NCI-H524 treated with DMSO at 0.1 percent for 48 hours (cell line): ENCODE measurements around the gene SSC5D.
"Not testable (repeated sequence)": the region's sequence is repeated elsewhere in the genome, so short reads cannot be mapped to it uniquely, and the experiment has no call there.

Source experiments
- DNase-seq: peaks from one replicate; lab custom pipeline; 2025; lab: John Stamatoyannopoulos, UW

SSC5D gene

DNA sequence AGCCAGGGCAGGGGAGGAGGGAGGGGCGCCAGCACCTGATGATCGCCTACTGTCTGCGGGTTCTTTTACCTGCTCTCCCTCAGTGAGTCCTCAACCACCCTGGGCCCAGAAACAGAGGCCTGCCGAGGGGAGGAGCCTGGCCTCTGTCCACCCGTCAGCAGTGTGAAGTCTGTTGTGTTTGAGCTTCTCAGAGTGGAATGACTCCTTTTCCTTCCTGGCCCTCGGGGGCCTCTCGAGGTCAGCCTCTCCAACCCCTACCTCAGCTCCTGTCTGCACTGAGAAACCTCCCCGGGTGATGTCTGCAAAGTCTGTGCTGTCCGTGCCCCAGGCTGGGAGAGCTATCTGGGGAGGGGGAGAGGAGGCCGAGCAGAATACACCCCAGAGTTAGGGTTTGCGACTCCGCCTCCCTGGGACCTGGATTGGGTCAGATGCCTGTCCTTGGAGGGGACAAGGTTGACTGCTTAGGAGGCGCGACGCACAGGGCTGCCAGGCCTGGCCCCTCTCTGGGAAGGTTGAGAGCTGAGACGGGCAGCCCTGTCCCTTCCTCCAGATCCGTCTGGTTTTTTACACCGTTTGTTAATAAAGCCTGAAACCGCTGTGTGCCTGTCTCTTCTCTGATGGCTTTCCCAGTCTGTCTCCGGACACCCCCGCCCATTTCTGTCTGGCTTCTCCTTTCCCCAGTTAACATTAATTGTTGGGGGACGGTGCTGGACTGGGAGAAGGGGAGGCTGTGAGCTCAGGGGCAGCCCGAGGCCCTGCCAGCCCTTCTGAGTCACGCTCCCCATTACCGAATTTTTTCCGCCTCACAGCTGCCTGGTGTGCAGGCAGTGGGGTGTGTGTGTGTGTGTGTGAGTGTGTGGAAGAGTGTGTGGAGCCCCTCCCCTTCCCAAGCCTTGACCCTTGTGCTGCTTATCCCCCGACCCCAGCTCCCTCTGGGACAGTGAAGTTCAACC, 989 bp upstream of the SSC5D start:
- no peak for DNase-seq

DNA sequence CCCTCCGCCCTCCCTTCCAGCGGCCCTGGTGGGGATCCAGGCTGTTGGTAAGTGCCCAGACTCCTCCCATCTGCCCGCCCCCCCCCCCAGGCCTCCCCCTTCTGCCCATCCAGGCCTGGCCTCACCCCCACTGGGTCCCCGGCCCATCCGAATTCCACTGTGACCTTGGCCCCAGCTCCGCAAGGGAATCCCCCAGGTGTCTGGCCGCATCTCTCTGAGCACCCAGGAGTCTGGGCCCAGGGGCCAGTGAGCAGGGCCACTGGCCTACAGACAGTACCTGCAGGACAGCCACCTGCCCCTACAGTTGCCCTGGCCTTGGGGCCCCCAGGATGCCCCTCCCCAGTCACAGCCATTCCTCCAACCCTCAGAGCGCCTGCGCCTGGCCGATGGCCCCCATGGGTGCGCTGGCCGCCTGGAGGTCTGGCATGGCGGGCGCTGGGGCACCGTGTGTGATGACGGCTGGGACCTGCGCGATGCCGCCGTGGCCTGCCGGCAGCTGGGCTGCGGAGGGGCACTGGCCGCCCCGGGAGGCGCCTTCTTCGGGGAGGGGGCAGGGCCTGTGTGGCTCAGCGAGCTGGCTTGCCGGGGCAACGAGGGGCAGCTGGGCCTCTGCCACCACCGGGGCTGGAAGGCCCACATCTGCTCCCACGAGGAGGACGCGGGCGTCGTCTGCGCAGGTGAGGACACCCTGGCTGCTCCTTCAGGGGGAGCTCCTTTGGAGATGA, 912 bp downstream of the SSC5D start:
- no peak for DNase-seq

DNA sequence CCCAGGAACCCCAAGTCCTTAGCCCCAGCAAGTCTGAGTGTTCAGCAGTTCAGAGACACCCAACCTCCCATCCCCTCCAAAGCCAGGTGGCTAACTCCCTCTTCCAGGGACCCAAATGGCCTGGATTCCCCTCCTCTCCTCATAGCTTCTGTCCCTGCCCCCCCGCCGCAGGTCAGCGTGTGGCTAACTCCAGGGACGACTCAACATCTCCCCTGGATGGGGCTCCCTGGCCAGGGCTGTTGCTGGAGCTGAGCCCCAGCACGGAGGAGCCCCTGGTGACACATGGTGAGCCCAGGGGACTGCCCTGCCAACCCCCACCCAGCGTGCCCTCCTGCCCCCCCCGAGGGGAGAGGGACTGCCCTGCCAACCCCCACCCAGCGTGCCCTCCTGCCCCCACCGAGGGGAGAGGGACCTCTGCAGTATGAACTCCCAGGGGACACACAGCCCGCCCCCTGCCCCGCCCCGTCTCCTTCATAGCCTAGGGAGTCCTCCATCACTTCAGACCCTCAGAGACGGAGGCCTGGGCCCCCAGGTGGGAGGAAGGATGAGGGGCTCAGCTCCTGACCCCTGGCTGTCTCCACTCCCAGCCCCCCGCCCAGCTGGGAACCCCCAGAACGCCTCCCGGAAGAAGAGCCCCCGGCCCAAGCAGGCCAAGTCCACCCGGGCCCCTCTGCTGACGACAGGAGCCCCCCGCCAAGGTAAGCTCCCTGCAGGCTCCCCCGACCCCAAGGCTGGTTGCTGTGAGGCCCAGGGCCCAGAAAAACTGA, 1.7 kb downstream of the SSC5D start:
- no peak for DNase-seq

DNA sequence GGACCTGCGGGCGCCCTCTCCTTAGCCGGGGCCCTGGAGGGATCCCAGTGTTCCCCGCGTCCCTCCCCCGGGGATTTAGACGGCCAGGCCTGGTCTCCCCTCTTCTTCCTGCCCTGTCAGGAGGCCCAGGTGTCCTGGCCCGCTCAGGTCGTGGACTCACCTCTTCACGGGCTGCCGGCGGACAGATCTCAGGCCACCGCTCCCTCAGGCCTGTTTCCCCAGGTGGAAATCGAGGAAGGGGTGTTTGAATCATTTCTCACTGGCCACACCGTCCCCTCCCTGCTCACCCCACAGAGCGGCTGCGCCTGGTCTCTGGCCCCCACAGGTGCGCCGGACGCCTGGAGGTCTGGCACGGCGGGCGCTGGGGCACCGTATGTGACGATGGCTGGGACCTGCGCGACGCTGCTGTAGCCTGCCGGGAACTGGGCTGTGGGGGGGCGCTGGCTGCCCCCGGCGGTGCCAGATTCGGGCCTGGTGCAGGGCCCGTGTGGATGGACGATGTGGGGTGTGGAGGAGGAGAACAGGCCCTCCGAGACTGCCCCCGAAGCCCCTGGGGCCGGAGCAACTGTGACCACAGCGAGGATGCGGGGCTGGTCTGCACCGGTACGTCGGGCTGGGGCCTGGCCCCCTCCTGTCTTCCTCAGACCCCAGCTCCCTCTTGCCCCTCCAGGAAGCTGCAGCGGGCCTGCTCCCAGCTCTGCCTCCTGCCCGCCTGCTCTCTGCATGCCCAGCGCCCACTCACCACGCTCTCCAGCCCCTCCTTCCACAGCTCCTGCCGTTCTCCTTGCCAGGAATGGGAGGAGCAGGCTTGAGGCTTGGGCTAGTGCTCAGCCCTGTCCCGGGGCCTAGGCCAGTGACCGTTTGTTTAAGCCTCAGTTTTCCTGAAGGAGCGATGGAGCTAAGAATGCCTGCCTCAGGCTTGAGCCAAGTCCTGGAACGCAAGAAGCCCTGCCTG, 2.5 kb downstream of the SSC5D start:
- no peak for DNase-seq

DNA sequence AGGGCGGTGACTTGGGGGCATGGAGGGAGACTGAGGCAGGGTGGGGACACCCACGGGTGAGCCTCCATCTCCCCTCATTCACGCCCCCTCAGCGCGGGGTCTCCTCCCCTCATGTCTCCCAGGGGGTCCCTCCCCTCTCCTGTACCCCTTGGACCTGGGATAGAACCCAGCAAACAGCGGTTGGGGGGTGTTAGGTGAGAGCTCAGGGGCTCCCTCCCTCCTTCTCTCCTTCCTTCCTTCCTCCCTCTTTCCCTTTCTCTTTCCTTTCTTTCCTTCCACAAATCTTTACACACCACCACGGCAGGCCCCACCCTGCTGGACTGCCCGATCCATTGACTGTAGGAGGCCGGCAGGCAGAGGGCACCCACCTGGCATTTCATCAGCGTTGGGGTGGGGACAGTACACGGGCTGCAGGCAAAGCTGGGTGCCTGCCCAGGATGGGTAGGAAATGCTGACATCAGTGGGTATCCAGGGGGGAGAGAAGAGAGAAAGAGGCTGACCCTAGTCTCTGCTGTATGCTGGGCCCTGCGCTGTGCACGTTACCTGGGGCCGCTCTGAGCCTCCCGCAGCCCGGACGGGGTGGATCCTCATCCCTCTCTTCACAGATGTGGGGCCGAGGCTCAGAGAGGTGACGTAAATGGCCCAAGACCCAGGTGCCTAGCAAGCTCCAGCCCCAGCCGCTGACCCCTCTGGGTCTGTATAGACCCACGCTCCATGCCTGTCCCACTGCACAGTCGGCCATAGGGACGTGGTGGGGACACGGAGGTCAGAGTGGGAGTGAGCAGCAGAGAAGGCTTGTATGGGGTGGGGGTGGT, 3.5 kb downstream of the SSC5D start:
- DNase-seq: no peak

DNA sequence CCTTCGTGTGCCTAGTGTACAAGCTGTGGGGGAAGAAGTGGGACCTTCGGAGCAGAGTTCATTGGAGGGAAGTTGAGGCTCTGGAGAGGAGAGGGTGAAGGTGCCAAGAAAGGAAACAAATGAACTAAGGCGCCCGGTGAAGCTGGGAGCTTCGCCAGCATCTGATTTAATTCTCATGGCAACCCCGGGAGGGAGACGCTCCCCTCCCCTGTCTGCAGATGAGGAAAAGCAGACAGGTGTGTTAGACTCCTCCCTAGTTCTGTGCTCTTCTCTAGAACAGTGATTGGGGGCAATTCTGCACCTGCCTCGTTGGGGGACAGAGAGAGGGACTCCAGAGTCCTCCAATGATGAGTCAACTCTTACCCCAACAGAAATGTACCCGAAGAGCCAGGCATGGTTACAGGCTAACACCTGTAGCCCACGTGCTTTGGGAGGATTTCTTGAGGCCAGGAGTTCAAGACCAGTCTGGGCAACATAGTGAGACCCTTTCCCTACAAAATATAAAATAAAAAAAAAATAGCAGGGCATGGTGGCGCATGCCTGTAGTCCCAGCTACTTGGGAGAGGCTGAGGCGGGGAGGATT, 4.2 kb downstream of the SSC5D start:
- no peak for DNase-seq

DNA sequence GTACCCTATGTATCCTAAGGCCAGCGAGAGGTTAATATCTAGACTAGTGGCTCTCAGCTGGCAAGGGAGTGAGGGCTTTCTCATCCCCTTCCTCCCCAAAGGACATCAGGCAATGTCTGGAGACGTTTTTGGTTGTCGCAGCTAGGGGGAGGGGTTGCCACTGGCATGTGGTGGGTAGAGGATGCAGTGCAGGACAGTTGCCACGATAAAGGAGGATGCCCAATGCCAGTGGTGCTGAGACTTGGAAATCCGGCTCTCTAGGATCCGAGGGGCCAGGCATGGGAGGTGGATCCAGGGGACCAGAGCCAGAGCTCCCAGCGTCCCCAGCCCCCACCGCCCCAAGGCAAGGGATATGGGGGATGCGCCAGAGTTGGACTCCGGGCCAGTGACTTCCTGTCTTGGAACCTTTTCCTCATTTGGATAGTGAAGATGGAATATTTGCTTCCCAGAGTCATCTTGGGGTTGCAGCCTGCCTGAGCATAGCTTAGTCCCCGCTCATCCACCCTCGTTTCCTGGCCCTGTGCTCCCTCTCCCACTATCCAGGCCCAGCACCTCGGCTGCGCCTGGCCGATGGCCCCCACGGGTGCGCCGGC, 4.9 kb downstream of the SSC5D start:
- no peak for DNase-seq

DNA sequence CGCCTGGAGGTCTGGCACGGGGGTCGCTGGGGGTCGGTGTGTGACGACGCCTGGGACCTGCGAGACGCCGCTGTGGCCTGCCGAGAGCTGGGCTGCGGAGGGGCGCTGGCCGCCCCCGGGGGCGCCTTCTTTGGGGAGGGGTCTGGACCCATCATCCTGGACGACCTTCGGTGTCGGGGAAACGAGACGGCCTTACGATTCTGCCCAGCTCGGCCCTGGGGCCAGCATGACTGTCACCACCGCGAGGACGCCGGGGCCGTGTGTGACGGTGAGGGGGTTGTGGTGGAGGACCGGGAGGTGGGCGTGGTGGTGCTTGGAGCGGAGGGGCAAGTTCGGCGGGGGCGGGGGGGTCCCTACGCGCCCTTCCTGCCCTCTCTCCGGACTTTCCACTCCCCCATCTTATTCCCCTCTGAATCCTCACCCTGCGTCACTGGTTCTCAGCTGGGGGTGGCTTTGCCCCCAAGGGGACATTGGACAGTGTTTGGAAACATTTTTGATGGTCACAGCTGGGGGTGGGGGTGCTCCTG, 5.5 kb downstream of the SSC5D start:
- DNase-seq: no peak

DNA sequence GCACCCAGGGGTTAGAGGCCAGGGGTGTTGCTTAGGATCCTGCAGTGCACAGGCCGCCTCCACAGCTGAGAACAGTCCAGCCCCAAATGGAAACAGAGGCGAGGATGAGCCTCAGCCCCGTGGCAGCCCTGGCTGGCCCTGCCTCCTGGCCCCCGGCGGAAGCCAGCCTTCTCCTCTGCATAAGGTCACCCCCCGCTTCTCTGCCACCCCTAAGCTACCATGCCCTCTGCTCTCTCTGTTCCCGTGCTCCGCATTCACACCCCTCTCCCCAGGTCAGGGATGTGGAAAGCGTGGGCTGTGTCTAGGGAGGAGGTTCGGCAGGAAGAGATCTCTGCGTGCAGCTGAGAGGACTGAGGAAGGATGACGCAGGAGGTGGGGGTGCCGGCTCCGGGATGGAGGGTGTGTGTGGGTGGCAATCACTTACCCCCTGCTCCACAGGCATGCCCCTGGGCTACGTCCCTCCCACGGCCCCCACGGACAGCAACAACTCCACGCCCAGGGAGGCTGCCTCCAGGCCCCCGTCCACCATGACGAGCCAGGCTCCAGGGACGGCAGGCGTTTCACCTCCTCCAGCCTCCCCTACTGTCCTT, 6.0 kb downstream of the SSC5D start:
- DNase-seq: no peak

DNA sequence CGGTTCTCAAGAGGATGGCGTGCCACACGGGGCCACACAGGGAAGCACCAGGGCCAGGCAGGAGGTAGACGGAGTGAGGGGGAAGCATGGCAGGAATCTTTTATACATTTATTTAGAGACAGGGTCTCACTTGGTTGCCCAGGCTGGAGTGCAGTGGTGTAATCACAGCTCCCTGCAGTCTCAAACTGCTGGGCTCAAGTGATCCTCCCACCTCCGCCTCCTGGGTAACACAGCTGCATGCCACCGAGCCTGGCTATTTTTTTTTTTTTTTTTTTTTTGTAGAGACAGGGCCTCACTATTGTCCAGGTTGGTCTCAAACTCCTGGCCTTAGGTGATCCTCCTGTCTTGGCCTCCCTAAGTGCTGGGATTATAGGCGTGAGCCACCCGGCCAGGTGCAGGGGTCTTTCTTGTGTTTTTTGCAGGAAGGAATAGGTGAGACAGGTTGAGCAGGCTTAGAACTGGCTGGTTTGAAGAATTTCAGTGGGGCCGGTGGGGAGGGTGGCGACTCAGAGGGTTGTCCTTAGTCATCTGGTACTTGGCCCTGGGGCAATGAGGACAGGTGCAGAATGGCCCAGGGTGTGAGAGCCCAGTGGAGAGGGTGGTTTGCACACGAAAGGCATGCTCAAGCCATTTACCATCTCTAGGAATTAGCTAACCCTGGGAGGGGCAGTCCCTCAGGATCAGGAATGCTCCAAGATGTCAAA, 7.6 kb downstream of the SSC5D start:
- DNase-seq: no peak

DNA sequence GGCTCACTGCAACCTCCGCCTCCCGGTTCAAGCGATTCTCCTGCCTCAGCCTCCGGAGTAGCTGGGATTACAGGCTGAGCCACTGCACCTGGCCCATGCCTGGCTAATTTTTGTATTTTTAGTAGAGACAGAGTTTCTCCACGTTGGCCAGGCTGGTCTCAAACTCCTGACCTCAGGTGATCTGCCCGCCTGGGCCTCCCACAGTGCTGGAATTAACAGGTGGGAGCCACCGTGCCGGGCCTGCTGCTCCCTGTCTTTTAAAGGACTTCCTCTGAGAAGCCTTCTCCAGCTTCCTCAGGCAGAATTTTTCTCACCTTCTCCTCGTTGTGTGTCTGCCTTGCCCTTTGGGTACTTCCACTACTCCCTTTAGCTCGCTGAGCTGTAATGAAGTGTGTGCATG, 8.6 kb downstream of the SSC5D start:
- DNase-seq: not testable (repeated sequence)

DNA sequence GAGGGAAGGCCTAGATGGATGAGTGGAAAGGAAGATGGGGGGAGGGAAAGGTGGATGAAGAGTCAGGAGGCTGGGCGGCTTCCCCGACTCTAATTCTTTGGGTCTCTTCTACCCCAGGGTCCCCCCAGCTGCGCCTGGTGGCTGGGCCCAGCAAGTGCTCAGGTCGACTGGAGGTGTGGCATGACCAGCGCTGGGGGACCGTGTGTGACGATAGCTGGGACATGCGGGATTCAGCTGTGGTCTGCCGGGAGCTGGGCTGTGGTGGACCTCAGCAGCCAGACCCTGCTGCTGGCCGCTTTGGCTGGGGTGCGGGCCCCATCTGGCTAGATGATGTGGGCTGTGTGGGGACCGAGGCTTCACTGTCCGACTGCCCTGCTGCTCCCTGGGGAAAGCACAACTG, 9.5 kb downstream of the SSC5D start:
- DNase-seq: no peak

DNA sequence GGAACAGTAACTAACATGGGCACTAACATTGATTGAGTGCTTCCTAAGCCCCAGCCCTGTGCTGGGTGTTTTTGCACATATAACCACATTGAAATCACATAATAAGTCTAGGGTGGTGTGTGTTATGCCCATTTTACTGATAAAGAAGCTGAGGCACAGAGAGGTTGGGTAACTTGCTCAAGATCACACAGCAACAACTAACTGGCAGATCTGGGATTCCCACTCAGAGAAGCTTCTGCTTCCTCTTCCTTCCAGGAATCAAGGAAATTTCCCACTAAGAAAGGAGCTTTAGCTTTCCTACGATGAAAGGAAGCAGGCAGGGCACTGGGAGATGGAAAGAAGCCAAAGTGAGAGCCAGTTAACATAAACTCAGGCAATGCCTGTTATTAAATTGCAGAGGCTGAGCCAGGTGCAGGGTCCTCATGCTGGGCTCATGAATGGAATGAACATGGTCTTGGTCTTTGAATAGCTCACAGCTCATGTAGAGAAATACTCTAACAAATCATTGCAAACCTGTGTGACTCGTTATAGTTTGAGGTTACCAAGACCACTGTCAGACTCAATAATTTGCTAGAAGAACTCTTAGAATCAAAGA, 10.1 kb downstream of the SSC5D start:
- no peak for DNase-seq

DNA sequence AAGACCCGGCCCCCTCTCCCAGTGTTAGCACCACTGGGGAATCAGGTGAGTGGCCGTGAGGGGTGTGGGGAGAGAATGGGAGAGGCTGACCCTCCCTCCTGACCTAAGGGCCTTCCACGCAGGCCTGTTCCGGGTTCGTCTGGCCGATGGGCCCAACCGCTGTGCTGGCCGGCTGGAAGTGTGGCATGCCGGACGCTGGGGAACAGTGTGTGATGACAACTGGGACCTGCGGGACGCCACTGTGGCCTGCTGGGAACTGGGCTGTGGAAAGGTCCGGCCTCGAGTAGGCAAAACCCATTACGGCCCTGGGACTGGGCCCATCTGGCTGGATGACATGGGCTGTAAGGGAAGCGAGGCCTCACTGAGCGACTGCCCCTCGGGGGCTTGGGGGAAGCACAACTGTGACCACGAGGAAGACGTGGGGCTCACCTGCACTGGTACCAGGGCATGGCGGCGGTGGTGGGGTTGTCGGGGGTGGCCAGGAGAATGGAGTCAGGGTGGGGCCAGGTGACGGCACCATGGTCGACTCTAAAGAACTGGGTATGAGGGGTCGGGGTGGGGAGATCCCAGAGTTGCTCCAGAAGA, 12.2 kb downstream of the SSC5D start:
- no peak for DNase-seq

DNA sequence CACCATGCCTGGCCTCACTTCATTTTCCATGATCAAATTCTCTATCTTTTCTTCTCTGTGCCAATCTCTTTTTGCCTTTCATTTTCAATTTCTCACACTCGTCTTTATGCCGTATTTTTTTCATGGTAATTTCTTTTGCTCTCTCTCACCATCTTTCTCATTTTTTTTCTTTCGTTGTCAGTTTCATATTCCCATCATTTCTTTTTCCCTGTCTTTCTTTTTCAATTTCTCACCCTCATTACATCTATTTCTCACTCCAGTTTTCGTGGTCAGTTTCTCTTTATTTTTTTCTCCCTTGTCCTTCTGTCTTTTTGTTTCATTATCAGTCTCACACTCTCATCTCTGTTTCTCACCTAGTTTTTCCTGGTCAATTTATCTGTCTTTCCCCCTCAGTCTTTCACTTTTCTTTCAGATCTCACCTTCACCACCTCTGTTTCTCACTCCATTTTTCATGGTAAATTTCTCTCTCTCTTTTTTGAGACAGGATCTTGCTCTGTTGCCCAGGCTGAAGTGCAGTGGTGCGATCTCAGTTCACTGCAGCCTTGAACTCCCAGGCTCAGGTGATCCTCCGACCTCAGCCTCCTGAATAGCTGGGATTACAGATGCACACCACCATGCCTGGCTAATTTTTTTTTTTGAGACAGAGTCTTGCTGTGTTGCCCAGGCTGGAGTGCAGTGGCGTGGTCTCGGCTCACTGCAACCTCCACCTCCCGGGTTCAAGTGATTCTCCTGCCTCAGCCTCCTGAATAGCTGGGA, 14.1 kb downstream of the SSC5D start:
- DNase-seq: no peak

DNA sequence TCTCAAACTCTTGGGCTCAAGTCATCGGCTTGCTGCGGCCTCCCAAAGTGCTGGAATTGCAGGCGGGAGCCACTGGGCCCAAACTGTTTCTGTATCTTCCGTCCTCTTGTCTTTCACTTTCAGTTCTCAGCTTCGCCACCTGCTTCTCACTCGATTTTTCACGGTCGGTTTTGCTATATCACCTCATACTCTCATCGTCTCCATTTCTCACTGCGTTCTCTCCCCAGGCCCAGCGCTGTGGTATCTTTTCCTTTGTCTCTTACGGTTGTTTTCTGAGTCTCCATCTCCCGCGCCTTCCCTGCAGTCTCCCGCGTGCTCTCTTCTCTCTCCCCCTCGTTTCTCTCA, 14.9 kb downstream of the SSC5D start:
- DNase-seq: no peak
